Measurements from ENCODE around the gene LRRC10.

- peak in 1 of 2 donors; percentile 71 for TF ChIP-seq POLR2A (IDR thresholded peaks at IDR 0.05)
- TF ChIP-seq CTCF (IDR thresholded peaks at IDR 0.05) = peak; percentile 19 to 30
- TF ChIP-seq POLR2AphosphoS5 (IDR thresholded peaks at IDR 0.05) = peak; percentile 81 to 91 (median 82)
- TF ChIP-seq EP300 (IDR thresholded peaks at IDR 0.05) = no peak
Observed at GRCh38 chr12:69585189-69586062, 25.3 kb downstream of the LRRC10 start, which contains the start of gene CCT2.

Data from suprapubic skin (tissue), 4 donors.